Measurements from ENCODE around the gene PDHX.
"Not testable (repeated sequence)": the region's sequence is repeated elsewhere in the genome, so short reads cannot be mapped to it uniquely, and the experiment has no call there.

Gene PDHX

DNA sequence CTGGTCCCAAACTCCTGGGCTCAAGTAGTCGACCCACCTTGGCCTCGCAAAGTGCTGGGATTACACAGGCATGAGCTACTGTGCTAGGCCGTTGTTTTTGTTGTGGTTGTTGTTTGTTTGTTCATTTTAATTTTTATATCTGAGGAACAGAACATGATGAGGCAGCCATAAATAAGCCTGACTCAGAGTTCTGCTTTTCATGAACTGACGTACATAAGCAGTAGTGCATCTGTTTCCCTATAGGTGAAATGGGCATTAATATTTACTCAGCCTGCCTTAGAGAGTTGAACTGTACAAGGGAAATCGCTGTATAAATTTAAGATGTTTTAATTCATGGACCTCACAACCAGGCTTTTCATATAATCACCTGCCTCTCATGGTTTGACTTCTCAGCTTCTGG, 80.5 kb downstream of the PDHX start:
- DNase-seq = no peak

DNA sequence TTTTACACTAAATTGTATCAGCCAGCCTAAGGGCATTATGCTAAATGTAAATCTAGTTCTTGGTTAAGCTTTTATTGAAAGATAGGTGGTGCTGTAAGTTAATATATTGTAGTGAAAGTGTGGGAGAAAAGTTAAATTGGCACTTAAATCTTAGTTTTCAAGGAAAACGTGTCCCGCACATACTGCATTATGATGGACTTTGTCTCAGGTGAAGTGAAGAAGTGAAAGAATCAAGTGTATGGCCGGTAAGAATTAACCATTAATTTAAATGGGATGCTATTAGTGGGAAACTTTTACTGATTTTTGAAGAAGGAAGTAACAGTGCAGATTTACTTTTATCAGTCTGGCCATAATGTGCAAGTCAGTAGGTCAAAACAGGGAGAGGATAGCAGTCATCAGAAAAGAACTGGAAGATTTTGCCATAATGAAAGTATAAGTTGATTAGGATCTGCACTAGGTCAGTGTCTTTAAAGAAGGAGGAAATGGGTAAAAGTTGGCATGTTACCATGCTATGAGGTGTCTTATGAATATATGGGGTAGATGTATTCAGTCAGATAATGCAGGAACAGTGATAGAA, 81.6 kb downstream of the PDHX start:
- no peak for DNase-seq

DNA sequence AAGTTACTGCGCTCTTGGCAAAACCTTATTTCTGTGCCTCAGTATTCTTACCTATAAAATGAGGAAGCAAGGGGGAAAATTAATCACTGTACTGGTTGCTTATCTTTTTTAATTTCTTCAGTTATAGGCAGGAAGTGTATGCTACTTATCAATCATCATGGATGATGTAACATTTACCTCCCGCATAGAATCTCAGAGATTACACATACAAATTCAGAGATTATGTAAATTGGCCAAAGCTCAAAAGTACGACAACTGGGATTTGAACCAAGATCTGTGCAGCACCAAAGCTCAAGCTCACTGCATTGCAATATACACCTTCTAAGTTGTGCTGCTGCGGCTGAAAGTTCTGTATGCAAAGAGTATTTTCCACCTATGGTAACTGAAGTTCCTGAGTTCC, 83.0 kb downstream of the PDHX start:
- DNase-seq = no peak

DNA sequence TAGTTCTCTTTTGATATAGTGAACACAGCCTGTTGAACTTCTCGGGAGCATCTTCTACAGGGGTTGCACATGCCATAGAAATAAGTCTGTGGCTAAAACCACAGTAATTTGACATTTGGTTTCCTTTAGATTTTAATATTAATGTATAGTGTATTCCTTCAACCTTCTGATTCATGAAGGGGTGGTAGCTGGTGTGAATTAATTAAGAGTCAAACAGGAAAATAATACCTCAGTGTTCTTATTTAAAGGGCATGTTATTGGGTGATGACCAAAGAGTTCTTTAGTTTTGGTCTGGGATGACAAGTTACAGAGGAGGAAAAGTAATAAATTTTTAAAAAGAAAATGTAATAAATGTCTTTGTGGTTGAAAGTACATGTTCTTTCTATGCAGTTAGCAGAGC, 86.8 kb downstream of the PDHX start:
- DNase-seq = no peak

DNA sequence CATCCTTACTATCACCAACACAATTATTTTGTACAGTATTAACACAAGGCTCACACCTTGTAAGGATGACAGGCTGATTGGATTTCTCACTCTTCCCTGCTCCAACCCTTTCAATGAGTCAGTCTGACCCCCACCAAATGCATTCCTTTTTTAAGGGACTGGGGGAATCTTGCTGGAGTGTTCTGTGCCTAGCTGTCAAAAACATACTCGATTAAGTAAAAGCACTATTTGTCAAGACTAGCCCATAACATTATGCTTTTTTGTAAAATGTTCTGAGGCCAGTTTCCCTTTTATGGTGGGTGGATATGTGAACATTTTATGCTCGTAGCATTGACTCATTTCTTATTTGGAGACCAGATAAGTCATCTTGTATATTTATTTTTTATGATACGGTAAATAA, 87.2 kb downstream of the PDHX start:
- DNase-seq = no peak

DNA sequence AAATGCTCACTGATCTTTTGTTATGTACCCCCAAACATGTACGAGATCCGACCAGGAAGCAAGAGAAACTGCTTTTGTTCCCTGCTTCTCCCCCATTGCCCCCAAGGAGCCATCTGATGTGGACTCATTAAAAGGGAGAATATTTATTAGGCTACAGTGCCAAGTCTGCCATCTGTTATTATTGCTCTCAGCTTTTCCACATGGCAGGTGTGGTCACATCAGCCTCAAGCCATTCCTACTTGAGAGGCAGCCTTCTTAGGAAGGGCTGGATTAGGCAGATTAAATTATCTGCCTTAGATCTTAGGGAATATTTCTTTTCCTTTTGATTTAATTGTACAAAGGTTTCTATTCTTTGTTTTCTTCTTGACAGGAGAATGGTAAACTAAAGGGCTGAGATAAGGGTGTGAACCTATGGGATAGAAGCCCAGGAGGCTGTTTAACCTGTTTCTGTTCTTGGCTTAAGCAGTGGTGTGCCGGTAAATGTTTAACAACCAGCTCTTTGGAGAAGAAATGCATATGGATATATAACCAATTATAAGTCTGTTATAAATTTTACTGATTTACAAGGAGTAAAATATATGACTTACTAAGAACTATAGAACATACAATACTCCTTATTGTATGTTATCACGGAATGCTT, 88.8 kb downstream of the PDHX start:
- DNase-seq = no peak

DNA sequence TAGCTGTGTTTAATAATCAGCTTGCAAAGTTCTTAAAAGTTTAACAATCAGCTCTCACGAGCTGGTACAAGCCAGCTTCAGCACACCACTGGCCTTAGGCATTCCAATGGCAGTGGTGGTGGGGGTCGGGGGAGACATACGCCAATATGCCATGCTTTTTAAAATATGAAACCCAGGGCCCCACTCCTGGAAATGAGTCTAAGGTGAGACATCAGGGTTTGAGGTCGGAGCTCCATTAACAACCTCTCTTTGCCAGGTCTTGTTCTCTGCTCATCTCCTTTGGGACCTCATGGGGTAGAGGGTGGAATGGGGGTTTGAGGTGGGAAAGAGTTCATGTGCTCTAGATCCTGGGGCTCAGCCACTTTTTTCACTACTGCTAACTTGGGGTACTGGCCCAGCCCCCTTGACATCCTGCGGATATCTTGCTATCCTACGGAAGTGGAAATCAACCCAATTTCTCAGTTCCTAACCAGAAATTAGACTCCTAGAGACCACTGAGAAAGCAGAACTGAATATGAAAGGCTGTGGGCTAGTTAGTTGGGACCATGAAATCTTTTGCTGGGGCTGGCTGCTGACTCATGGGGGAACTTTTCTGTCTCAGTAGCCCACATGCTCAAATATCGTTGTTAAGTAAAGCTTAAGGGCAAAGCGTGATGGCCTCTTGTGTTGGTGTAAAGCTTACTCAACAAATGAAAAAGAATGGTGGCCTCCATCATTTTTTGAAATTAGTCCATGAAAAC, 90.1 kb downstream of the PDHX start:
- DNase-seq = no peak

DNA sequence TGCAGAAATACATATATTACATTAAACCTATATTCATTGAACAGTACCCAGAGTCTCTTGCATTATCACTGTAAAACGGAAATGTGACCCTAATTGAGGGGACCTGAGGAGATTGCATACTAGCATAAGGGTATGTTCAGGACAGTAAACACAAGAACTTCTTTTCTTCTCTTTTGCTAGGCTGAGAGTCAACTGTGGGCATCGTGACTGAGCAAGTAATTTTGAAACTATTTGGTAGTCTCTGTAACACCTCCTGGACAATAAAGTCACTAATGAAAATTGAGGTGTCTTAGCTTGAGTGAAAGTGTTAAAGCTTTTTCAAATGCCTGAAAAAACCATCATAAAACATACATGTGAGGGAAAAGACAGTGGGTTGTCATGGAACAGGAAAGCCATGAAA, 90.9 kb downstream of the PDHX start:
- no peak for DNase-seq

DNA sequence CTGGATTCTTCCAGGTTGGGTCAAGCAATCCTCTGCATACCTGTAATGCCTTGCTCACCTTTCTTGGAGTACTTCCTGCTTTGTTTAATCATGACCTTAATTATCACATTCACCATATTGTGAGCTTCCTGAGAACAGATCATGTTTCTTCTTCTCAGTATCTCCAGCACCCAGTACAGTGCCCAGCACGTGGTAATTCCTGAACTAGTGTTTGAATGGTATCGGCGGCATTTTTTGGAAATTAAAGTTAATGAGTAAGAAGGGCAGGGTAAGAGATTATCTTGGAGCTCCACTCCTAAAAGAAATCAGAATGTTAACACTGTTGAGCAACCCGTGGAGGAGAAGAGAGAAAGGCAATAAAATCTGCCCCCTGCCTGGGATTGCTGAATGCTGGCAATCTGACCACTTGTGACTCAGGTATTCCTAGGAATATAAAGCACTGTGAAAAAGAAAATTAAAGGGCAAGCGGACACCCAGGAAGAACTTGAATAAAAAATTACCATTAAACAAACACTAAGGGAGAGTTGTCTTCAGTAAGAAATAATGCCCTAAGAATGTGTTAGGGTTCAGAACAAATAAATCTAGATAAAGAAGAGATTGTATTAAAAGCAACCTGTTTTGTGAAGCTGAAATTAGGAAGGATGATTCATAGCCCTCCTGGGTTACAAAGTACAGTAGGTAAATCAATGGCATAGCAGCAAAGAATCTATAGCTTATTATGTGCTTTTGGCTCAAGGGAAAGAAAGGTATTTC, 92.9 kb downstream of the PDHX start:
- no peak for DNase-seq

DNA sequence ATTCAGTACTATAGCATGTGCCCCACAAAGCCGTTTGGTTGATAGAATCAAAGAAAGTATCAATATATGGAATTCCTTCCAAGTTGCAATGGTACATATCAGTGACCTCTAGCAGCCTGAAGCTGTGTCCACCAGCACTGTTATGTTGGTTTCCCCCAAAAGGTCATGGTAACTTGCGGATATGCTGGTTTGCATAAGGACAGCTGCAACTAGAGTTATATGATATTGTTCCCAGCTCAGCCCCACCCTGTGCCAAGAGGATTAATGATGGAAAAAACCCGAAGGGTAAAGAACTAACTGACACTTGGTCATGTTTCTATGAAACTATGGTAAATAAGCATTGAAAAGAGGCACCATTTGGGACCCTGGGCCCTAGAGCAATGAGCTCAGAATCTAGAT, 93.5 kb downstream of the PDHX start:
- no peak for DNase-seq

DNA sequence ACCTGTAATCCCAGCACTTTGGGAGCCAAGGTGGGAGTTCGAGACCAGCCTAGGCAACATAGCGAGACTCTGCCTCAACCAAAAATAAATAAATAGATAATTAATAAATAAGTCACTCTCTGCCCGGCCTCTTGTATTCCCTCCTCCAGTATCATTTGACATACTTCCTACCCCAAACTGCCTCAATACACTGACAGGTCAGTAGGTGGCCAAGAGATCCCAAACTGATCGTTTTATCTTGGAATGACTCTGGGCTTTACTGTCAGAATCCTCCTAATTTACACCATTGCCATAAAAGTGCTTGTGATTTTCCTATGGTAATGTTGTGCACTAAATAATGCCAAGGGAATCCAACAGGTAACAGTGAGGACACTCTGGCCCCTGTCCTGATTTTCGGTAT, 94.2 kb downstream of the PDHX start:
- no peak for DNase-seq

DNA sequence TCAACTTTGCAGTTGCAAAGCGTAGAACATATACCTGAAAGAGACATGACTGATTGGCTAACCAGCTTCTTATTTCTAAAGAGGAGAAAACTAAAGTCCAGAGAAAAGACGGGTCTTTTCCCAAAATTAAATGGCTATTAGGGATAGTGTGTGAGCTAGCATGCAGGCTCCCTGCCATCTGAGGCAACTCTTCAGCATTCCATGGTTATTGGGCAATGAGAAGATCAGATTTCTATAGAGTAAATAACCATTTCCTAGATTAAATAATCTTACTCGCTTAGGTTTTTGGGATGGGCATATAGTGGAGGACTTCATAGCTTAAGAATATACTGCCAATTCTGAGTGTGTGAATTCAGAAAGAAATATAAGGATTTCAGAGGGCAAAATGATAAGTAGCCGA, 95.0 kb downstream of the PDHX start:
- DNase-seq = no peak

DNA sequence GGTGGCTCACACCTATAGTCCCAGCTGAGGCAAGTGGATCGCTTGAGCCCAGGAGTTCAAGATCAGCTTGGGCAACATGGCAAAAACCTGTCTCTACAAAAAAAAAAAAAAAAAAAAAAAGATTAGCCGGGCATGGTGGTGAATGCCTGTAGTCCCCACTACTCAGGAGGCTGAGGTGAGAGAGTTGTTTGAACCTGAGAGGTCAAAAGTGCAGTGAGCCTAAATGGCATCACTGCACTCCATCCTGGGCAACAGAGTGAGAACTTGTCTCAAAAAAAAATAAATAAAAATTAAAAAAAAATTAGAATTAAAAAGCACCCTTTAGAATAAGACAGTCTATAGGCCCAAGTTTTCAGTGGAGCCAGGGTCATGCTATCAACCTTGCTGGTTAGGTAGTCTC, 95.5 kb downstream of the PDHX start:
- DNase-seq = no peak

DNA sequence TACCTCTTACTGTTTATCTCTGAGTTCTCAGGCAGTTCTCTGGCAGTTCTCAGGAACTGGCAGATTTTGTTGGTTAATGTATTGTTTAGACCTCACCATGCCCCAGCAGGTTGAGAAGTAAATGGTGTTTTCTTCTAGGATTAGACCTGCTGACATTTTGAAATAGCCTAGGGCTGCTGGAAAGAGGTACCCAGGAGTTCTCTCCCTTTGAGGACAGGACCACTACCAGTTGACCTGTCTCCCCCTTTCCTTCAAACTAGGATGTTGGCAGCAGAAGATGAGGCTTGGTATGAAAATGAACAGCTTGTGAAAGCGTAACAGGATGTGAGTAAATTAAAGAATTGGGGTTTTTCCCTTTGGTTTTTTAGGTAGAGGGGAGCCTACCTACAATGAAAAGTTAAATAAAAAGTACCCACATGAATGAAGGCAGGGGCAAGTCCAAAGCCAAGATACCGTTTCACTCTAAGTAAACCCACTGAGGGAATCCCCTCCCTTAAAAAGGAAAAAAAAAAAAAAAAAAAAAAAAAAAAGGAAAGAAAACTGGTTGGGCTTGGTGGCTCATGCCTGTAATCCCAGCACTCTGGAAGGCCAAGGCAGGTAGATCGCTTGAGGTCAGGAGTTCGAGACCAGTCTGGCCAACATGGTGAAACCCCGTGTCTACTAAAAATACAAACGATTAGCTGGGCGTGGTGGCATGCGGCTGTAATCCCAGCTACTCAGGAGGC, 96.2 kb downstream of the PDHX start:
- DNase-seq = no peak

DNA sequence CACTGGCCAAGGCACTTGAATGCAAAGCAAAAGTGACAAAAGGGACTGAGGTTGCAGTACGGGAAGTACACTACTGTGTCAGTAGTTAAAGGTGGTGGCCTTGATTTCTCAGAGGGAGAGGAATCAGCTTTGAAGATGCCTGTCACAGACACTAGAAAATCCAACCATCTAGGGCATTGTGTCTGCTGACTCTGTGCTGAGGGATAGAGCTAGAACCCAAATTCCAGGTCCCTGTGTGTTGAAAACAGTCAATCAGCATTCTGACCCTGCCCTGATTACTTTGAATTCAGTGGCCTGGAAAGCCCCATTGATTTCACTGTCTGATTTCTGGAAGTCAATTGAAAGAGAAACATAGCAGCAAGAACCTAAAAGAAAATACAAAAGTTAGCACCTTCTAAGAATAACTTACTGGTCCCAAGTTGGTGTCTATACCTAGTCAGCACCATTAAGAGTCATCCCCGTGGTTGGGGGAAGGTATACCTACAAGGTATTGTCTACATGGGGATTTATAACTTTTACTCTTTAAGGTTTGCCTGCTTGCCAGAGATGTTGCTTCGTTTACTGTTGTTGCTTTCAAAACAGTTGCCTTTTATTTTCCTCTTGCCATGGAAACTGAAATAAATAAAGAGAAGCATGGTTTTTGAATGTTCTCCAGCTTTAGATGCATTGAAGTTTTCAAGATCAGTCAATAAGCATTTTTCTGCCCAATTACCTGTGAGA, 97.3 kb downstream of the PDHX start:
- DNase-seq = no peak

DNA sequence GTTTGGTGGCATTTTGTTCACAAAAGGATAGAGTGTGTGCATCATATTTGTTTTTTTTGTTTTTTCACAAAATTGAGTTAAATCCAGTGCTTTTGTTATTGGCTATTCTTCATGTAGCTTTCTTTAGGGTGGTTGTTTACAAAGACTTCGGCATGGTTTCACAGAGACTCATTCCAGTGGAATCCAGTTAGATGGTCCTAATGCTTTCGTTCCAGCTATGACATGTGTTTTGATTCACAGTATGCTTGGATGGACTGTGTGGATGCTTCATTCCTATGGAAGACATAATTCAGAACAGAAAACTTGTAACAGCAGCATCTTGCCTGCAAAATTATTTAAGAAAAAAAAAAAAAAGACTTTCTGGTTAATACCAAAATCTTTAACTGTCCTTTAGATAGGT, 97.9 kb downstream of the PDHX start:
- DNase-seq = no peak

DNA sequence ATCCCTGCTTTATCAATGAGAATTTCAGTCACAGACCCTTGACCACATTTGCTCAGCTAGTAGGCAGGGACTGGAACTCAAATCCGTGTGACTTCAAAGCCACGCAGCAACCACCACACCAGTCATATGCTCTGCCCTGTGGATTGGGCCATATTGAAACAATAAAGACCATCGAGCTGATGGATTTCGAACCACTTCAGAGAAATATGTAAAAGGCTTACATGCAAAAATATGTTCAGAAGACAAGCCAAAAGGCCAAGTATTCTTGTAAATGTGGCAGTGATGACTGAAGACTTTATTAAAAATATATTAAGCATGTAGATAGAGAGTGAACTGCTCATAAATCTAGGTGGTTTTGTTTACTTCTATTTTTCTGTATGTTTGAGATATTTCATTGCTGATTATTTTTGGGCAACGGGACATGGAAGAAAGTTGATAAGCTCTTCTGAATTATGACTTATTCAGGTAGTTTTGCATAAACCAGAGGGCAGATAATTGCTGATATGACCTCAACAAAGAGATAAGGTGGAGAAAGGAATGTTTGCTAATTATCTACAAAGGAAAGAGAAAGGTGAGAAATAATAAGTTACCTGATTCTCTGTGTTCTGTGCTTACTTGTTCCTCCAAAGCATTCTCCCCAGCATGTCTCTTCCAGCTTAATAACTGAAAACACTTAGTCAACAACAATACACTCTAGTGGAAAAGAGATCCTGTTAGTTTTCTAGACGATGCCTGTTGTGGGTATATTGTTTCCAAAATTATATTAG, 99.4 kb downstream of the PDHX start:
- DNase-seq = no peak

DNA sequence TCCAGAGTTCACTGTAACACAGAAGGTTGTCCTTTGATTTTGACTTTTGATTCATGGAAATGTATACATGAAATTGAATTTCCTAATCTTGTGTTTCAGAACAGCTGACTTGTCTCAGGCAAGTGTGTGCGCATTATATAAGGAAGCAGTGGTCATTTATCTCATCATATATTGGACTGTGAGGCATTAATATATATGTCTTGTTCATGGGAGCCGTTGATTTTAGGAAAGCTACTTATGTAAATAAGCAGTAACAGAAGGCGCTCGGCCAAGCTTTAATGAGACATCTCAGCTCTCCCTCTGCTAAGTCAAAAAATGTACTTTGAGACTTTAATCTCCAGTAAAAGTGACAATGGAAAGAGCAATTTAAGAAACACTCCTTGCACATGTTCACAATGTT, 100.5 kb downstream of the PDHX start:
- no peak for DNase-seq

DNA sequence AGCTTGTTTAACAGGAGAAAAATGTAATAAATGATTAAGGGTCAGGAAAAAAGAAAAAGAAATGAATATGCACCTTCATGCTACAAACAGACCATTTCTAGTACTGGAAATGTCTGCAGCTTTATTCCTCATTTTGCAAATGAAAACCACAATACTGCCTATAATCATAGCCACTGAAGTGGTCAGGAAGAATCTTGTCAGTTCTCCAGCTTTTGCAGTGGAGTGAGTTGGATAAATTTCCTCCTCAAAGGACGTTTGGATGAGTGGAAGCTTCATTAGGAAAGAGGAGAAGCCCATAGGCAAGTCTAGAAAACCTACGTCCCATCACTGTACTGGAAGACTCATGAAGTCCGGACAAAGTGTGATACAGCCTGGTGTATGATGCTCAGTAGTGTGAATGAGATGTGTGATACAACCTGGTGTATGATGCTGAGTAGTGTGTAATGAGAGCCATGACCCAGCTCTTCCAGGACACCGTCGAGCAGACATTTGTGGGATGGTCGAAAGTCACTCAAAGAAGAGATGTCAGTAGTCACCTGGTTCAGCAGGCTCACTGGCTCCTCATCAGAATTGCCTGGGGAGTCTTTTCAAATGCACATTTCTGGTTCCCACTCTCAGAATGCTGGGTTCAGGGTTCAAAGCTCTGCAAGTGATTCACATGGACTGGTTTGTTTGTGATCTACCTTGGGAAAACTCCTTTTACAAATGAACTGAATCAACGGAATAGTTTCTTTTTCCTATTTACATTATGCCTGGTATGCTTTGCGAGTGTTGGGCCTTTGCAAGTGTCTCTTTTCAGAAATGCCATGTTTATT, 101.3 kb downstream of the PDHX start:
- DNase-seq = no peak

DNA sequence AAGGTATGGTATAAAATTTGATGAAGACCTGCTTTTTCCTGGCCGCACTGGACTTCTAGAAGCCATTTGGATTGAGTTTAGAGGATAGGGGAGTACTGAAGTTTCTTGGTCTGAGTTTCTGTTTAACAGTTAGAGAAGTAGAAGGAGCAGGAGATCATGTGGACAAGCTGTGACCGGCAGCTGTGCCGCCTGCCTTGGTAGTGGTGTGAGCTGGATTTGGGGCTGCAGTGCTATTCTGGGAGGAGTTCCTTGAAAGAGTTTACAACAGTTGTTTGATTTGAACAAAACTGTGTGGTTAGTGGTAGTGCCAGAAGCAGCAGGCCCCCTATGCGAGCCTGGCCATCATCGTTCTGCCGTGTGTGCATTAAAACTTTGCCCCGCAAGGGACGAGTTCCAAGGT, 105.2 kb downstream of the PDHX start:
- no peak for DNase-seq

DNA sequence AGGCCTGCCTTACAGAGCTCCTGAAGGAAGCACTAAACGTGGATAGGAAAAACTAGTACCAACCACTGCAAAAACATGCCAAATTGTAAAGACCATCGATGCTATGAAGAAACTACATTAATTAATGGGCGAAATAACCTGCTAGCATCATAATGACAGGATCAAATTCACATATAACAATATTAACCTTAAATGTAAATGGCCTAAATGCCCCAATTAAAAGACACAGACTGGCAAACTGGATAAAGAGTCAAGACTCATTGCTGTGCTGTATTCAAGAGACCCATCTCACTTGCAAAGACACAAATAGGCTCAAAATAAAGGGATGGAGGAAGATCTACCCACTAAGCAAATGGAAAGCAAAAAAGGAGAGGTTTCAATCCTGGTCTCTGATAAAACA, 107.5 kb downstream of the PDHX start:
- DNase-seq = not testable (repeated sequence)
